Activated effector memory CD4-positive, alpha-beta T cell treated with anti-CD3 and anti-CD28 coated beads, Interleukin-2, amount 50 U/mL, for 16 hours (primary cell): ENCODE measurements around the gene KRTAP5-6.

ENCODE experiments used
- DNase-seq: peaks from one replicate; pipeline ENCODE4 v3.0.0-alpha.2; 2020

The KRTAP5-6 gene

GRCh38 chr11:1696608-1697570, at the start of gene KRTAP5-6:
Gene KRTAP5-6 (plus strand): TSS chr11:1697195. CDS start chr11:1697246, 51 bp downstream.
- DNase-seq = no peak

- no peak for DNase-seq
These were observed 48.9 kb upstream of the KRTAP5-6 start for GRCh38 chr11:1647901-1648652.

DNA sequence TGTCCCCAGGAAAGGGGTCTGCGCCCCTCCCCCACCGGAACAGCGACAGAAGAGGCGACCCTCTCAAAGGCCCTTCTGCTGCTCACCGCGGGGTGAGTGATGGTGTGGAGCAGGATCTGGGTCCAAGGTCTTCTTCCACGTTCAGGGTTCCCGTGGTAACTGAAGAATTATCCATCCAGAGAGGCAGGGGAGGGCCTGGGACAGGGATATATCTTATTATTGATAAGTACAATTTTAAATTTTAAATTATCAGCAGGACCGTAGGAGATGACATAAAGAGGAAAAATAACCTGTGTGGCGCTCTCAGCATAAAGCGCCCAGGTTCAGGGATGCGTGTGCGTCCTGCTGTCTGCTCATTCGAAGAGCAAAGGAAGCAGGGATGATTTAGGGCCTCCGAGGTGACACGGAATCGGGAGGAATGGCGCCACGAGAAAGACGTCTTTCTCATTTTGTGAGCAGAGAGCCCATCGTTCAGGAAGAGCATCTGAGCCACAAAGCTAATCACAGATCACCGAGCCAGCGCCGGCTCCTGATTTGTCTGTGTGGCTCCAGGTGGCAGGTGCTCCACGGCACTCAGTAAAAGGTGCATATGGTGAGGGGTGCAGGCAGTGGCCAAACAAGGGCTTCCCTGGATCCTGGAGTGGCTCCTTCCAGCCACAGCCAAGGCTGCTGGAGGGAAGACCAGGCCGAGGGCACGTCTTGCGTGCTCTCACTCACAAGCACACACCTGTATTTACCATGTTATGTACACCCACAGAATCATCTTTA, 48.2 kb upstream of the KRTAP5-6 start:
- no peak for DNase-seq

GRCh38 chr11:1650034-1650917, 46.7 kb upstream of the KRTAP5-6 start:
- no peak for DNase-seq

GRCh38 chr11:1650918-1651262, 46.1 kb upstream of the KRTAP5-6 start:
- peak; percentile 50 for DNase-seq

GRCh38 chr11:1651411-1651980, 45.5 kb upstream of the KRTAP5-6 start:
- DNase-seq = peak; percentile 30

GRCh38 chr11:1652026-1652425, 45.0 kb upstream of the KRTAP5-6 start:
- peak; percentile 57 for DNase-seq

GRCh38 chr11:1652442-1652770, 44.6 kb upstream of the KRTAP5-6 start:
- no peak for DNase-seq

GRCh38 chr11:1652771-1653540, 44.0 kb upstream of the KRTAP5-6 start:
- DNase-seq = peak; percentile 93

DNA sequence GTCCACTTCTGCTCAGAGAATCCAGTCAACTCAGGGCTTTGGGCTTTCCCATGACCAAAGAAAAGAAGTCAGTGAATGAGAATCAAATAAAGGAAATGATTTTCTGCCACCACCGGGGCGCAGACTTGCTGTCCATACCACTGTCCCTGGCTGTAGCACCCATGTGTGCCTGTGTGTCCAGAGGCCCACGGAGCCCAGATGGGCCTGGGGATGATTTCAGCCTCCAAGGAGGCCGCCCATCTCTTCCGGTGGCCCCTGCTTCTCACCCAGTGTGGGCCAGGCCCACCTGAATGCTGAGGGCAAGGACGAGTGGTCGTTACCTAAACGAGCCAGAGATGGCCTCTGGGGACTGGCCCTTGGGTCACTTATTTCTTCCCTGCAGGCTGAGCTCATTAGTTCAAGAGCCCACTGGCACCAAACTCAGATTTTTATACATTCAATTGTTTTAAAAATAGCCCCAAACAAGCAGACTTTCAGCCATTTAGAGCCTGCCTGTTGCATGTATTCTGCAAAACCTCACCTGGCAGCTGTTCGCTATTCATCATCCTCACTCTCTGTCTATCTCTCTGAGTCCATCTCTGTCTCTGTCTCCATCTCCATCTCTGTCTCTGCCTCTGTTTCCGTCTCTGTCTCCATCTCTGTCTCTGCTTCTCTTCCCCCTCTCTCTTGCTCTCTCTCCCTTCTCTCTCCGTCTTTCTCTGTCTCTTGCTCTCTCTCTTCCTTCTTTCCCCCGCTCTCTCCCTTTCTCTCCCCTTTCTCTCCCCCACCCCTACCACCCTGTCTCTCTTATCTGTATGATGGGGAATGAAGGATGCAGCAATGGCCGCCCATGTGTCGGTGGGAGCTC, 43.2 kb upstream of the KRTAP5-6 start:
- peak; percentile 41 for DNase-seq

- peak; percentile 19 for DNase-seq
These were observed 42.4 kb upstream of the KRTAP5-6 start for GRCh38 chr11:1654388-1655167.

- peak; percentile 47 for DNase-seq
These were observed 41.6 kb upstream of the KRTAP5-6 start for GRCh38 chr11:1655168-1656060.

- no peak for DNase-seq
These were observed 40.9 kb upstream of the KRTAP5-6 start for GRCh38 chr11:1656061-1656441.

DNA sequence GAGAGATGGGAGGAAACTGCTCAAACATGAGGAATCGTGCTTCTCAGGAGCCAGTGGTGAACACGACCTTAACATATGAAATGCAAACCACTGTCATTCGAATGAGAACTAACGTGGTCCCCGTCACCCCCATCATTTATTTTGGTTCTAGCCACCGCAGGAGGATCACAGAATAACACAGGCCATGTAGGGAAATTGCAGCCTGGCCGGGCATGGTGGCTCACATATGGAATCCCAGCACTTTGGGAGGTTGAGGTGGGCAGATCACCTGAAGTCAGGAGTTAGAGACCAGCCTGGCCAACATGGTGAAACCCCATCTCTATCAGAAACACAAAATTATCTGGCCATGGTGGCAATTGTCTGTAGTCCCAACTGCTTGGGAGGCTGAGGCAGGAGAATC, 40.3 kb upstream of the KRTAP5-6 start:
- DNase-seq = no peak

- DNase-seq = no peak
These were observed 37.5 kb upstream of the KRTAP5-6 start for GRCh38 chr11:1659506-1659905.

- DNase-seq = no peak
These were observed 36.7 kb upstream of the KRTAP5-6 start for GRCh38 chr11:1660111-1660867.
